ENCODE measurements around the gene FUS. TPM values are rescaled to one million over a fixed set of nuclear protein-coding genes. Genes with fewer than 3 reads are reported as not detected.

The FUS gene
- total and polyA plus RNA-seq, 9 of the 15 experiments (the other 6 are each of a cell fraction or from before 2014, with no cell fraction given): 43.9 to 575 (median 87.2) TPM

DNA sequence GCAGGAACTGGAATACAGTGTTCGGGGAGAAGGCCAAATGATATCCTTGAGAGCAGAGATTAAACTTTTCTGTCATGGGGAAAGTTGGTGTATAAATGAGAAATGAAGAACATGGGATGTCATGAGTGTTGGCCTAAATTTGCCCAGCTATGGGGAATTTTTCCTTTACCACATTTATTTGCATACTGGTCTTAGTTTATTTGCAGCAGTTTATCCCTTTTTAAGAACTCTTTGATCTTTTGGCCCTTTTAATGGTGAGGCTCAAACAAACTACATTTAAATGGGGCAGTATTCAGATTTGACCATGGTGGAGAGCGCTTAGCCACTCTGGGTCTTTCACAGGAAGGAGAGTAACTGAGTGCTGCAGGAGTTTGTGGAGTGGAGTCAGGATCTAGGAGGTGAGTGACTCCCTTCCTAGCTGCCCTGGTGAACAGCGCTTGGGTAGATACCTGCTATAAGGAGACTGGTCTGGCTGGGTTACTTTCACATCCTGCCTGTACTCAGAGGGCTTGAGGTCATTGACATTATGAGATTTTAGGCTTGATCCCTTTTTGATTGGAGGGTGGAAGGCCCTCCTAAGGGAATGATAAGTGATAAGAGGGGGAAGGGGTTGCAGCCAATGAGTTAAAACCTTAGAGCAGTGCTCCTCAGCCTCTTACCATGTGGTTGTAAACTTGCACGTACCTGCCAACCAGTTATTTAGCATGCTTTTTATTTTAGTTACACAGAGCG, 11.9 kb downstream of the FUS start:
- no peak for FAIRE-seq
- 0 out of 2 replicates have a peak, but pooled peaks have one; percentile 31 for TF ChIP-seq RBFOX2 (IDR thresholded peaks at IDR 0.05; ENCODE audit: low read depth, low read length)
- TF ChIP-seq POLR2AphosphoS5 (IDR thresholded peaks at IDR 0.05; ENCODE audit: control insufficient read depth, insufficient read depth, low read depth, low read length): peak; percentile 54
- TF ChIP-seq POLR2A (conservative IDR thresholded peaks at IDR 0.05): peak; percentile 56
- TF ChIP-seq GABPB2 (CRISPR knock-in tag; conservative IDR thresholded peaks at IDR 0.05): no peak
- TF ChIP-seq E2F5 (CRISPR knock-in tag; IDR thresholded peaks at IDR 0.05): no peak
- TF ChIP-seq POLR2B (IDR thresholded peaks at IDR 0.05; ENCODE audit: low read depth, partially characterized antibody): peak; percentile 57
- 0 out of 2 replicates have a peak, but pooled peaks have one; percentile 43 for TF ChIP-seq SUPT5H (IDR thresholded peaks at IDR 0.05)
- no peak for TF ChIP-seq POLR2AphosphoS2 (IDR thresholded peaks at IDR 0.05; ENCODE audit: low read length)
- Histone ChIP-seq H3K27ac (ENCODE audit: extremely low read depth, low read depth, low read length) (no peak overlapping the region), H3K9ac (ENCODE audit: insufficient read depth in 1 of 2, low read depth in 2 of 2, low read length in 2 of 2) (no peak overlapping the region), H3K27me3 (ENCODE audit: control insufficient read depth in 2 of 2, insufficient read depth in 2 of 2, low read length in 2 of 2) (no peaks in the 10 kb centered on the region), H3K9me1 (ENCODE audit: control insufficient read depth, insufficient read depth, low read length) (peaks cover 2% of the 10 kb centered on the region), H2AFZ (ENCODE audit: low read depth, low read length) (no peak overlapping the region), H4K20me1 (replicated peaks; ENCODE audit: control insufficient read depth, insufficient read depth, low read length) (peaks cover 8% of the 10 kb centered on the region), H3K36me3 (ENCODE audit: control insufficient read depth, insufficient read depth, low read length) (peaks cover 95% of the 10 kb centered on the region), H3K79me2 (ENCODE audit: control insufficient read depth, insufficient read depth, low read length) (peaks cover 35% of the 10 kb centered on the region), H3K4me2 (ENCODE audit: insufficient read depth, low read length) (no peak overlapping the region), H3K4me1 (replicated peaks in 1 of 2; ENCODE audit: control insufficient read depth in 2 of 2, insufficient read depth in 2 of 2, low read length in 2 of 2) (peaks cover 0 to 4% of the 10 kb centered on the region in 2 experiments; a peak in 2 of 5 replicates), H3K9me3 (replicated peaks; ENCODE audit: control insufficient read depth, insufficient read depth, low read depth, low read length) (no peaks in the 10 kb centered on the region), H3K4me3 (no peak overlapping the region)
- ChIA-PET POLR2A (interaction anchor here (0.6 to 8.2 kb wide), 12 partner anchors 8 to 239 kb away, joined by 3 to 63 read pairs (median 4); partner anchors contain the start of genes FUS and PYCARD), CTCF (ENCODE audit: low intra/inter-chr PET ratio) (no interaction called here)
- 90% methylated on average over 5 of the region's 5 CpGs for WGBS (ENCODE audit: insufficient coverage, low coverage, missing lambda C conversion rate)
- in situ Hi-C loops (cut with MboI): no loop called here
- intact Hi-C loops (cut with micrococcal nuclease): no loop called here
- peak; percentile 1; the same call in 2 of the 3 replicates for ATAC-seq
- no TSS peak for BruUV-seq (replicated peaks)
- peak in 1 of 4 experiments; percentile 16 for DNase-seq (ENCODE audit: extremely low read depth in 1 of 4, low spot score in 3 of 4)
